ENCODE results near the gene PSPN. TPM values are rescaled to one million over a fixed set of nuclear protein-coding genes. Genes with fewer than 3 reads are reported as not detected.
A peak's percentile ranks its signal among the peaks of the same experiment; 100 is the strongest.

PSPN gene
- total RNA-seq, 1 donor from 2014 or later = not detected

DNA sequence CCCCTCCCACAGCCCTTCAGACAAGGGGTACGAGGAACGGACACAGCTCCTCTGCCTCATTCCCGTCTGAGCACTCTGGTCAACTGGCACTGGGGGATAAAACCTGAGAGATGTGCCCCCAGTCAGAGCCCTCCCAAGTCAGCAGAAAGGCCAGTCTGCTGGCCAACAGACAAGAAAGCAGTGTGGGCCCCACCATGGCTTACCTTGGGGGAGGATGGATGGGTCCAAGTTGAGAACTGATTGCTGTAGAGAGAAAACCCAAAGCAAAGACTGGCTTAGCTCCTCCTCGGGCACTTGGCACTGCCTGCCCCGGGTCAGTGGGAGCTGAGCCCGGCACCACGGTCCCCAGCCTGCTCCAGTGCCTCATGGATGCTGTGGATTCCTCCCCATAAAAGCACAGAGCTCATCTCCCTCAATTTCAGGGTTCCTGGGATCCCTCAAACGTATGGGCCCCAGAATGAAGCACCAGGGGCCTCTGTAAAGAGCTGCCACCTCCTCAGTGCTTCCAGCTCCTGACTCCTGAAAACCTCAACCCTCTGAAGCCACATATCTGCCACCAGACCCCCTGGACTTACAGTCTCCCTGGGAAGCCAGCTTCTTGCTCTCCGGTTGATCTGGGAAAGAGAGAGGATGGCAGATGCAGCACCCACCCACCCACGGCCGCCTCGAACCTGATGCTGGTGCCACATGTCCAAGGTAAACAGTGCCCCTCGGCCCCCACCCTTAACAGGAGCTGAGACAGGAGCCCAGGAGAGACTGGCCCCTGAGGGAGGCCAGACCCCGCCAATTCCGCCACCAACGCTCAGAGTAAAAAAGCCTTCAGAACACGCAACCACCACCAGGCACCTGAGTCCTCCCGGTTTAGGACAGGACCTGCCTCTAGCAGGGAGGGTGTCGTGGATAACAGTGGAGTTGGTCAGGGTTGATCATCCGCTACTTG, 45.6 kb upstream of the PSPN start:
- peaks cover 49 to 51% of the 10 kb centered on the region in 2 donors for H3K36me3 ChIP-seq

DNA sequence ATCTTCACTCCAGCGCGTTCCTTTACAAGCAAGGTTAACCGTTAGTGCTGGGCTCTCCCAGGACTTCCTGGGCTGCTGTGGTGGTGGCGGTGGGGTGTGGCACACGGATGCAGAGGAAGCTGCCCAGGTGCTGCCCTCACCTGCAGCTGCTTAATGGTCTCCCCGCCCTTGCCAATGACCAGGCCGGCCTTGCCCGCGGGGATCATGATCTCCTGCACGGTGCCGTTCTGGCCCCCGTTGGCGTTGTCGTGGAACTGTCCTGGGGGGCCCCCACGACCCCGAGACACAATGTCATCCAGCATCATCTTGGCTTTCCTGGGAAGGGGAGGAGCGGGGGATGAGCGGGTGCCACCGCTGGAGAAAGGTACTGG, 42.8 kb upstream of the PSPN start:
- no peak overlapping the region for H3K4me3 ChIP-seq
- H3K9me3 ChIP-seq = no peaks in the 10 kb centered on the region
- intact Hi-C loops (cut with DNase I) = no loop called here
- peaks cover 74 to 76% of the 10 kb centered on the region in 2 donors for H3K36me3 ChIP-seq
- H3K27me3 ChIP-seq = no peaks in the 10 kb centered on the region
- TF ChIP-seq, protein P1, sequence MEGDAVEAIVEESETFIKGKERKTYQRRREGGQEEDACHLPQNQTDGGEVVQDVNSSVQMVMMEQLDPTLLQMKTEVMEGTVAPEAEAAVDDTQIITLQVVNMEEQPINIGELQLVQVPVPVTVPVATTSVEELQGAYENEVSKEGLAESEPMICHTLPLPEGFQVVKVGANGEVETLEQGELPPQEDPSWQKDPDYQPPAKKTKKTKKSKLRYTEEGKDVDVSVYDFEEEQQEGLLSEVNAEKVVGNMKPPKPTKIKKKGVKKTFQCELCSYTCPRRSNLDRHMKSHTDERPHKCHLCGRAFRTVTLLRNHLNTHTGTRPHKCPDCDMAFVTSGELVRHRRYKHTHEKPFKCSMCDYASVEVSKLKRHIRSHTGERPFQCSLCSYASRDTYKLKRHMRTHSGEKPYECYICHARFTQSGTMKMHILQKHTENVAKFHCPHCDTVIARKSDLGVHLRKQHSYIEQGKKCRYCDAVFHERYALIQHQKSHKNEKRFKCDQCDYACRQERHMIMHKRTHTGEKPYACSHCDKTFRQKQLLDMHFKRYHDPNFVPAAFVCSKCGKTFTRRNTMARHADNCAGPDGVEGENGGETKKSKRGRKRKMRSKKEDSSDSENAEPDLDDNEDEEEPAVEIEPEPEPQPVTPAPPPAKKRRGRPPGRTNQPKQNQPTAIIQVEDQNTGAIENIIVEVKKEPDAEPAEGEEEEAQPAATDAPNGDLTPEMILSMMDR (IDR thresholded peaks at IDR 0.05) = no peak
- peaks cover 8 to 15% of the 10 kb centered on the region in 2 donors for H3K4me1 ChIP-seq
- DNase-seq (ENCODE audit: low spot score in 2 of 2) = no peak
- no peak overlapping the region for H3K27ac ChIP-seq

More for the DNA sequence above, 45.6 kb upstream of the PSPN start:
- Histone ChIP-seq H3K27me3 (no peaks in the 10 kb centered on the region), H3K4me3 (no peak overlapping the region), H3K4me1 (peaks cover 13 to 21% of the 10 kb centered on the region in 2 donors), H3K27ac (no peak overlapping the region), H3K9me3 (no peaks in the 10 kb centered on the region)
- intact Hi-C loops (cut with DNase I) = loop anchor here (10.0 kb wide), 2 partner anchors 313 to 517 kb away; partner anchors contain the start of genes GPR108, NDUFA11, TRIP10 and VMAC
- no peak for DNase-seq (ENCODE audit: low spot score in 2 of 2)
- TF ChIP-seq, protein P1 (IDR thresholded peaks at IDR 0.05) = no peak

DNA sequence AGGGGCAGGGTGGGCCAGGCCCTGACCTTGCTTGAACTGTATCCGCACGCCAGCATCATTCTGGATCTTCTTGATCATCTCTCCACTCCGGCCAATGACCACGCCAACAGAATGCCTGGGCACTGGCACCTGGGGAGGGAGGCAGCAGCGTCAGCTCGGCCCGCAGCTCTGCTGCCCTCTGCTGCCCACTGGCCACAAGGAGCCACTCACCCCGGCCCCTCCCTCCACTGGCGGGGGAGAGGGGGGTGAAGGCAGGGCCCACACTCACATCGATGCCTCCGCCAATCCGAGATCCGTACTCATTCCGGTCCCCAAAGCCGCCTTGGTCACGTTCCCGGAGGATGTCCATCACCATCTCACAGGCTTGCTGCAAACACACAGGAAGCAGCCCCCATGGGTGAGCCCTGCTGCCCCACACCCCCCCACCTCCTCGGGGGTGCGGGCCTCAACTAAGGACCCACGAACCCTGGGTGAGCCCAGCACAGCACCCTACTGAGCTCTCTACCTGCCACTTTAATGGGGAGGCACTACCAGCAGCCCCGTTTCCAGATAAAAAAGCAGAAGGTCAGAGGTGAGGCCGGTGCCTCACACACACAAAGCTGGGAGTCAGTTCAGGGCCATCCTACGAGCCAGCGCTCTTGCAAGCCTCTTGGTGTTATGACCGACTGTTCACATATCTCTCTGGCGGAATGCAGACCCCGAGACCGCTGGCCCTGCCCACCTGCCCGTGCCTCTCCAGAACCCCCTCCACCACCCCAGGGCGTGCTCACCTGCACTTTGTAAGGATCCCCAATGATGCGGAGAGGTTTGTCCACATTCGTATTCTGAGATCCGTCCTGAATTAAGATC, 42.2 kb upstream of the PSPN start:
- no peaks in the 10 kb centered on the region for H3K27me3 ChIP-seq
- H3K36me3 ChIP-seq = peaks cover 74 to 76% of the 10 kb centered on the region in 2 donors
- H3K27ac ChIP-seq = no peak overlapping the region
- TF ChIP-seq, protein P1 (IDR thresholded peaks at IDR 0.05) = peak in 1 of 3 experiments; percentile 8
- no peak overlapping the region for H3K4me3 ChIP-seq
- intact Hi-C loops (cut with DNase I) = no loop called here
- no peak for DNase-seq (ENCODE audit: low spot score in 2 of 2)
- no peaks in the 10 kb centered on the region for H3K9me3 ChIP-seq
- peaks cover 2 to 9% of the 10 kb centered on the region in 2 donors for H3K4me1 ChIP-seq

DNA sequence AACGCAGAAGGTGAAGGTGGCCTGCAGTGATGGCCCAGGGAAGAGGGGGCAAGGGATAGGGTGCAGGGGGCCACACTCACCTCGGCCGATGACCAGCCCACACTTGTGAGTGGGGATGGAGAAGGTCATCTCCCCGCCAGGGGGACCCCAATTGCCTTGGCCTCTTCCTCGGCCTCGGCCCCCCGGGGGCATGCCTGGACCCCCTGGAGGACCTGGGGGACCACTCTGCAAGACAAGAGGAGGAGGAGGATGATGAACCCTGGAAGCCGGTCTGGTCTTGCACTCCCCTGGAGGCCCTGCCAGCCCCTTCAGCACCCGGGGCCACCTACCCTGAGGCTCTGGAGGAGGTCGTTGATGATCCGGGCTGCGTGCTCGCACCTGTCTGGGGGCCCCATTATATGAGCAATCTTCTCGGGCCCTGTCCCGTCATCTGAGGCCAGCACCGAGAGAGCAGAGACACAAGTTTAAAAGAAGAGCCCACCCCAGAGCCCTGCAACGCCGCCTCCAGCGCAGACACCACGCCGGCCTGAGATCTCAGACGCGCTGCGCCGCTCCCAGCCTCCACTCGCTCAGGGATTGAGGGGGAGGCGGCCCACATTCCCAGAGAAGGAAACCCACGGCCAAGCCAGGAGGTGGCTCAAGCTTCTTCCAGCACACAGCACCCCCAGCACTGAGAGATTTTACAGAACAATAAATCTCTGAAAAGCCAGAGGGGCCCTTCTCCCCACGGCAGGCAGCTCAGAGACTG, 41.1 kb upstream of the PSPN start:
- Histone ChIP-seq H3K27ac (no peak overlapping the region), H3K36me3 (peaks cover 74 to 76% of the 10 kb centered on the region in 2 donors), H3K4me1 (no peaks in the 10 kb centered on the region), H3K9me3 (no peaks in the 10 kb centered on the region), H3K4me3 (no peak overlapping the region), H3K27me3 (no peaks in the 10 kb centered on the region)
- intact Hi-C loops (cut with DNase I) = no loop called here
- TF ChIP-seq, protein P1 (IDR thresholded peaks at IDR 0.05) = no peak
- DNase-seq (ENCODE audit: low spot score in 2 of 2) = no peak

DNA sequence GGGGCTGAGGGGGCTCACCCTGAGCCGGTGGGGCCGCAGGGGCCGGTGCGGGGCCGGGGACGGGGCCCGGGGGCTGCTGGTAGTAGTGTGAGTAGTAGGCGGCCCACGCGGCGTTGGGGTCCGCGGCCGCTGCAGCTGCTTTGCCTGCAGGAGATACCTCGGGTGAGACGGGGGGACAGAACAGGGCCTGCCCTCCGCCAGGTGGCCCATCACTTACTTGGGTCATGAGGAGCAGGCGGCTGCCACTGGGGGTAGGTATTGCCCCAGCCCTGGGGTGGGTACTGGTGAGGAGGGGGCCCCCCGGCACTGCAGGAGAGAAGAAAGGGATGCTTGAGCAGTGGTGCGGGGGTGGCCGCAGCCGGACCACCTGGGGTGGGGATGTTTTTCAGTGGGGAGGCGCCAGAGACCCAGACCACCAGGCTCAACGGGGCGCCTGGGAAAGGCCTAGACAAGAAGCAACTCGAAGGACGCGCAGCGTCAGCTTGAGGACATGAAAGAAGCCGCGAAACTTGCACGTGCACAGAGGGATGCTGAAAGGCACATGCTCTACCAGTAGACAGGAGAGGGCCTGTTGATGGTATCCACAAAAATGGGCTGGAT, 40.0 kb upstream of the PSPN start:
- peaks cover 67 to 68% of the 10 kb centered on the region in 2 donors for H3K36me3 ChIP-seq
- H3K27me3 ChIP-seq = no peaks in the 10 kb centered on the region
- H3K9me3 ChIP-seq = no peaks in the 10 kb centered on the region
- H3K4me3 ChIP-seq = no peak overlapping the region
- no peaks in the 10 kb centered on the region for H3K4me1 ChIP-seq
- intact Hi-C loops (cut with DNase I) = no loop called here
- TF ChIP-seq, protein P1 (IDR thresholded peaks at IDR 0.05) = no peak
- no peak for DNase-seq (ENCODE audit: low spot score in 2 of 2)
- H3K27ac ChIP-seq = no peak overlapping the region
